ENCODE measurements around the gene CRACDL.
A peak's percentile ranks its signal among the peaks of the same experiment; 100 is the strongest.
"Not testable (repeated sequence)": the region's sequence is repeated elsewhere in the genome, so short reads cannot be mapped to it uniquely, and the experiment has no call there.

Gene CRACDL

DNA sequence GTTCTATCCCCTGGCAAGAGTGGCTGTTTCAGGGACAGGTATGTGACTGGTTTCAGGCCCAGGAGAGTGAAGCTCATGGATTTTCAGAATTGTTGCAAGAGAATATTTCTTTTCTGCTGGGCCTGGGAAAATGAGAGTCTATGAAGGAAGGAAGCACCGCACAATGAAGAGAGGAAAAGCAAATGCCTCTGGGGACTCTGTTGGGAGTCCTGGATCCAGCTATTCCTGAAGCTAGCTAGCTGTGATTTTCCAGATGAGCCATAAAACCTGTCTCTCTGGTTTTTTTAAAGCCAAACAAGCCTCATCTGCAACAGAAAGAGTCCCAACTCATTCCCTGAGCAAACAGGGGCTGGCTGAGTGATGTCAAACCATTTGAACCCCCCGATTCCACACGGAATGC is 53.7 kb downstream of the CRACDL start:
- no peak for DNase-seq

DNA sequence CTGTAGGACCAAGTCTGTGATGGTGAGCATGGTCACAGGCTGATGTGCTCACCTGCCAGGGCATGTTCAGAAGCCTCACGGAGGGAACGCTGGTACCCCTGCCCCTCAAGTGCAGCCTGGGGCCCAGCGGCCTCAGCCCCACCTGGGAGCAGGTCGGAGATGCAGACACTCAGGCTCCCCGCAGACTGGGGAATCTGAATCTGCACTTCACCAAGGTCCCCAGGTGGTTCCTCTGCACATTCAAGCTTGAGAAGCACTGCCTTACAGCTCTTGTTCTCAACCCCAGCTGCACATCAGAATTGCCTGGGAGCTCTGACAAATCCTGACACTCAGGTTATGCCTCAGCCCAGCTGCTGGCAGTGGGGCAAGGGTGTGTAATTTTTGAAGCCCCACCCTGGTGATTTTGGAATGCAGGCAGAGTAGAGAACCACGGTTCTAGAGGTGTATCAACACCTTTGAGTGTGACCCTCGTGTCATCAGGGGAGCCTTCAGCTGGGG is 54.8 kb downstream of the CRACDL start:
- DNase-seq: no peak

DNA sequence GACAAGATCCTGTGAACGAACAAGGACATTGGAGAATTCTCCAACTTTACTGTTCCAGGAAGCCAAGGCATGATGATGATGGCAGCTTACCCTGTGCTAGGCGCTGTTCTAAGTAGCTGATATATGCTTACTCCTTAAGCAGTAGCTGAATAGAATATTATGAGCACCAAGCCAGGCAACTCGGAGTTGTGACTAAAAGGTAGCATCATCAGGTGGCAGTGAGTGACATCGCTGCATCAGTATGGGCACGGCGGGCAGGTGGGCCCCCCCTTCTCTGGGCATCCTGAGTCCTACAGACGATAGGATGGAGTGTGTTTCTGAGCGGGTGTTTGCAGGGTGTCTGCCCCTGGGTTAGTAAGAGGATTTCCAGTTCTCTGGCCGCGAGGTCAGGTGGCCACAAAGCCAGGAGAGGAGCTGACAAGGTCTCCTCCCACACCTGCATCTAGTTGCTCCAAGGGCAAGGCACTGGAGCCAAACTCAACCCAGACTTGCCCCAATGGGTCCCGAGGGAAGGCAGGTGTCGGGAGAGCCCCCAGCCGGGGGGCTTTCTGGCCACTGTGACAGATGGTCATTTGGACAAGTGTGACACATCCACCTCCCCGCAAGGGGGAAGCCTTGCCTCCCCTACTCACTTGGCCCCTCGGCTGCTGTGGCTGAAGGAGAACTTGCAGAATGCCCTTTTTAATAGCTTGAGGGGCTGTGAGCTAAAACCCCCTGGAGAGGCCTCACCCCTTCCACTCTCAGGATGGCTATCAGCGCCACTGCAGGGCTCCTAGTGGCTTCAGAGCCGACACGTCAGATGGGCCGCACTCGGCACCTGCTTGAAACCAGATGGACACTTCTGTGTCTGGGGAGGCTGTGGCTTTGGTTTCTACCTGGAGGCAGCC is 55.5 kb downstream of the CRACDL start:
- no peak for DNase-seq

DNA sequence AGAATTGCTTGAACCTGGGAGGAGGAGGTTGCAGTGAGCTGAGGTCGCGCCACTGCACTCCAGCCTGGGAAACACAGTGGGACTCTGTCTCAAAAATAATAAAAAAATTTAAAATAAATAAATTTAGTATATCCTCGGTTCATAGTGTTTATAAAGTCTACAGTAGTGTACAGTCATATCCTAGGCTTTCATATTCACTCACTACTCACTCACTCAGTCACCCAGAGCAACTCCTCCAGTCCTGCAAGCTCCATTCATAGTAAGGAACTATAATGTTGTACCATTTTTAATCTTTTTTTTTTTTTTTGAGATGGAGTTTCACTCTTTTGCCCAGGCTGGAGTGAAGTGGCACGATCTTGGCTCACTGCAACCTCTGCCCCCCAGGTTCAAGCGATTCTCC is 58.4 kb downstream of the CRACDL start:
- not testable (repeated sequence) for DNase-seq

DNA sequence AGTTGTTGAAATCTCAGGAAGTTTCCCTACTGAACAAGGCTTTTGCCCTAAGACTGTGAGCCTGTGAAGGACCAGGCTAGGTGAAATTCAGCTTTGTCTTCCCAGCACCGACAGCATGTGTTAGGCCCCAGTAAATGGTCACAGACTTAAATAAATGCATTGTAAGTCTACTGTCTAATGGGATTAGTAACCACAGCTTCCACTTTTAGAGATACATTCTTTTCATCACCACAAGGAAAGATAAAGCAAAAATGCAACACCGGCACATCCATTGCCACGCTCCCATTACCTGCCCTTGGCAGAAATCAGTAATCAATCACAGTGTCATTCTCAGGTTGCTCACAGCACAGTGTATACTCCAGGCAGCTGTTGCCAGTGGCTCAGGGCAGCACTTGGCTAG is 59.3 kb downstream of the CRACDL start:
- DNase-seq: no peak

DNA sequence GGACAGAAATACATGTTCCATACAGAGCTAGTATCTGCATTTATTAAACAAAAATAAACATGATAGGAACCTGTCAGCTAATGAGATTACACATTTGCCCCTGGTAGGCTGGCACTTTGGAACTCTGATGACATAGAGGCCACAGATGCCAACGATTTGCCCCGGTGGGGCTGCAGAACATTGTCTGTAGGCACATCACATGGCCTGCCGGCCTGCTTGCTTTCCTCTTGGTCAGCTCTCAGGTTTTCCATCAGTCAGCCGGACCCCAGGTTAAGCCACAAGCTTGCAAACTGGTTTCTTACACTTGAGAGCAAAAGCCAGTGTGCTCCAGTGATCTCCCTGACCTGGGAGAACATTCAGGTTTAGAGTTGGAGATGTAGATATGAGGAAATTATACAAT is 60.3 kb downstream of the CRACDL start:
- DNase-seq: no peak

DNA sequence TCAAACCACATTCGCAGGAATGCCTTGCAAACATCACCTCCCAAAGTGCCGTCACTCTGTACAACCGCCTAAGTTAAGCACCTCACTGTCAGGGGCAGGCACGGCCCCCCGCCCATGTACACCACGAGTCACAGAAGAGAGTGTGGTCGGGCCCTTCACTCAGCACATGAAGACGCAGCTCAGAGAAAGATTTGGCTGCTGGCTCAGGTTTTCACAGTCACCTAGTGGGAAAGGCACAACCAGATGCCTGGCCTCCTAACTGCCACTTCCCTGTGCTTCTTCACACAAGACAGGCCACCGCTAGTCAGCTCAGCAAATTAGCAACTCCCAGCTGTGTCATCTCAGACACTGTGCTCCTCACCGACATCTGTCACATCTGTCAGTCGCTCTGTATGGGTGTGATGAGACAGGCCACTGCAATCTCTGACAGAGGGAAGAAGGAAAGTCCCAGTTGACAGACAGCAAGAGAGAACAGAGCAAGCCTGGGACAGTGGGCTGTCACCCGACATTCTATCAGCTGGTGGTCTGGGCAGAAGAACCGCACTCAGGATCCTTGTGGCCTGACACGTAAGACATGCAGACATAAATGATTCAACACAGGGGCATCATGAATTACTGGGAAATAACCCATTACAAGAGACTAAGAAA is 60.8 kb downstream of the CRACDL start:
- DNase-seq: no peak

DNA sequence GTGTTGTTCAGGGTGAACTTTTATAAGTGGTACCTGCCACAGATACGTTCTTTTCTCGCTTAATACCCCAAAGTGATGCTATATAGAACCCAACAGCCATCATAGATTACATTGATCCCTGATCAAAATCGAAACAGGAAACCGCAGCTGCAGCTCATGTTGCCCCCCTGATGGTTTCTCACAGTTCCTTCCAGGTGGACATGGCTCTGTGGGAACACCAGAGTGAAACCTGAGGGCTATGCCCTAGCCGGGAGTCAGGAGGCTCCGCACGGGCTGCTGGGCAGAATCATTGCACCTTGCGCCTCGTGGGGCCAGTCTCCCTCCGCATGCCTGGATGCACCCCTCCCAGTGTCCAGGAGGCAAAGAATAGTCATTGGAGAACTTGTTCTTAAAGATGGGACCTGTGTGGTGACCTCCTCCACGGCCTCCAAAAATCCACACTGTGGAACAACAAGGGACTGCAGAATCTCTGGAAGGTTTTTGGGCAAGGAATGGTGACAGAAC is 61.8 kb downstream of the CRACDL start:
- no peak for DNase-seq

DNA sequence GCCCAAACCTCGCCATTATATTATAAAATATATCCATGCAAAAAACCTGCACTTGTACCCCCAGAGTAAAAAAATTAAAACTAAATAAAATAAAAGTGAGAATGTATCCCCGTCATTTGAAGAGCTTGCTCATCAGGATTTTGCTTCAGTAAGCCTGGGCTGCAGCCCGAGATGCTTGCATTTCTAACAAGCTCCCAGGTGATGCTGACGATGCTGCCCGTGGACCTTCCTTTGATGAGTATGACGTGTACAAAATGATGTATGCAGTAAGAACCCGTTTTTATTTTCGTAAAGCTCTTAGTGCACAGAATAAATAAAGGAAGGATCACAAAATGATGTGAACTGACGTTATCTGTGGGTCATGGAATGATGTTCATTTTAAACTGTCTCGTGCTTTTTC is 63.5 kb downstream of the CRACDL start:
- DNase-seq: no peak

DNA sequence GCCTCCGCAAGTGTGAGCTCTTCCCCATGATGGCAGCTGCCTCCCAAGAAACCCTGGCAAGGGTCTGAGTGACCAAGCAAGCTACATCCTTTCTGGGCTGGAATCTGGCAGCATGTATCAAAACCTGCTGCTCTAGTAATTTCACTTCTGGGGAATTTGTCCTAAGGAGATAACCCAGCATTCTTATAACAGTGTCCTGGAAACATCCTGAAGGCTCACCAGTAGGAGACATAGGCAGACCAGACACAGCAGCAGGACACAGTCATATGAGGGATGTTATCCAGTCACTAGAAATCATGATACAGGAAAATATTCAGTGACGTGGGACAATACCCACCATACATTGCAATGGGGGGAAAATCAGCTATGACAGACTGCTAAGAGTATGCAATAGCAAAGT is 64.5 kb downstream of the CRACDL start:
- DNase-seq: no peak

DNA sequence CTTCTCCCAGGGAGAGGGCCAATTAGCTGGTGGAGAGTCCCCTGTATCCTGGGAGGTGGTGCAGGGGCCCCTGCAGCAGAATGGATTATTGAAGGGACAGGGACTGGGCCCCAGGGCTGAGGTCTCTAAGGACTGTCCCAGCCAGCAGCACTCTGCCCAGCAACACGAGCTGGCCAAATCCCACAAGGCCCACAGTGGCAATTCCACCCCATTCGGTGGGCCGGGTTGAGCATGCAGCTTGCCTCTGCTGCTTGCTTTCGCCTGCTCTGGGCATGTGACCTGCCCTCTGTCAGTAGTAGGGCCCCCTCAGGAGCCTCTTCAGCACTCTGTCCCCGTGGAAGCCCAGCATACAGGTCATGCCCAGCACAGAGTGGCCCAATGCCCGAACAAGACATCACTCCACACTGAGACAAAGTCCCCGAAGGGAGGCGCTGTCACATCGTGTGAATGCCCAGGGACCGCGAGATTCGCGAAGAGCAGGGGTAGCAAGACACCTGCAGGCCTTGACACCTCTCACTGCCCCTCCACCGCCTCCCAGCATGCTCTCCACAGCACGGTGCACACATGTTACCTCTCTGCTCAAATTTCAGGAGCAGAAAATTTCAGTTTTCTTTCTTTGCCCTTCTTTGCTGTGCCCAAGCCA is 65.4 kb downstream of the CRACDL start:
- no peak for DNase-seq

DNA sequence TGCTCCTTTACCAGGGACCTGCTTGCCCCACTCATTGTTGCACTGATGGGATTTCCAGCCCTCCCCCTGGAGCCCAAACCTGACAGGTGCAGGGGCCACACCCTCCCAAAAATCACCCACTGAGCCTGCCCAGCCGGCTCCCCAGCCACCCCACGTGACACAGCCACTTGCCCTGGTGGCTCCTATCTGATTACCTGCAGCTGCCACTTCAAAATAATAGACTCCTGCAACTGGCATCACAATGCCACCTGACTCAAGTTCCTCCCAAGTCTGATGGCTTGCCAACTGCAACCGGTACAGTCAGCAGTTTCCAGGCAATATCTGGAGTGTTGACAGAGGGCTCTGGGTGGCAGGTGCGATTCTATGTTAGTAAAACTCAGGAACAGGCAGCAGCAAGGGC is 66.2 kb downstream of the CRACDL start:
- DNase-seq: no peak

DNA sequence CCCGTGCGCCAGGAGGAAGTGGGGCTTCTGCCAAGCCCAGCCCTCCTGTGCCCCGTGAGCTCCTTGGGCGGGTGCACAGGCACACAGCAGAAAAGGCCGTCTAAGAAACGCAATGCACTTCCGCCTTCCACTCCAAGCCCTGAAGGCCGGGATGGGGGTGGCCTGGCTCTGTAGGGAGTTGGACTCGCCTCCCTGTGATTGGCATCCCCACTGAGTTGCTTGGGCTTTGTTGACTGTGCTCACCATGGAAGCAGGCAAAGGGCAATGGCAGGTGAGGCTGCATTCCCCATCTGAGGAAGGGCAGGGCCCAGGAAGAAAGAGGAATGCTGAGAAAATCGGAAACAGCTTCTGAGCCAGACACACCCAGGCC is 66.8 kb downstream of the CRACDL start:
- no peak for DNase-seq

DNA sequence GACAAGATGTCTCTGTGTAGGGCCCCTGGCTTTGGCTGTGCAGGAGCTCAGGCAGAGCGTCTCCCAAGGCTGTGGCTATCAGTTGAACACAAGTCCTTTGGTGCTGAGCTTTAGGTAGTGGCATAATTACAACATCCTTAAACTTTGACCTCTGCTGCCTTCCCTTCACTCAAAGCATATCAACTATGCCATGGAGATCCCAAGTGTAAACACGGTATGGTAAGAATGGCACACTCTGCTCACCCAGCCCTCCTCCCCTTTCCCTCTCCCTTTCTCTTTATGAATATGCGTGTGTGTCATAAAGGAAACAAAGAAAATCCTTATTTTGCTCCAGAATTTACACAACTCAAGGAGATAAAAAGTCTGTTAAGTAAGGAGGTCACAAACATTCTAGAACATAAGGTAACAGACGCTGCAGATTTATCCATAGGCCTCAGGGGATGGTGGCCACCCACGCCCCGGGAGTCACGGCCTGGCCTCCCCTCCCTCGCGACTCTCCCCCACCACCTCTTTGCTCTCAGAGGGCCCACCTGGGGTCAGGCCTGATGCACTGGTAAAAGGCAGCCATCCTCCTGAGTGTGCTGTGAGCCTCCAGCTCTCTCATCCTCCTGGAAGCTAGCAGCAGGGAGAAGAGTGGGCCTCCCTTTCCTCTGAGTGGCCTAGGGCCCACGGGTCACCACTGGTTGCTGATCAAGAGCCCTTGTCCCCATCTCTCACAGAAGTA is 67.3 kb downstream of the CRACDL start:
- no peak for DNase-seq

DNA sequence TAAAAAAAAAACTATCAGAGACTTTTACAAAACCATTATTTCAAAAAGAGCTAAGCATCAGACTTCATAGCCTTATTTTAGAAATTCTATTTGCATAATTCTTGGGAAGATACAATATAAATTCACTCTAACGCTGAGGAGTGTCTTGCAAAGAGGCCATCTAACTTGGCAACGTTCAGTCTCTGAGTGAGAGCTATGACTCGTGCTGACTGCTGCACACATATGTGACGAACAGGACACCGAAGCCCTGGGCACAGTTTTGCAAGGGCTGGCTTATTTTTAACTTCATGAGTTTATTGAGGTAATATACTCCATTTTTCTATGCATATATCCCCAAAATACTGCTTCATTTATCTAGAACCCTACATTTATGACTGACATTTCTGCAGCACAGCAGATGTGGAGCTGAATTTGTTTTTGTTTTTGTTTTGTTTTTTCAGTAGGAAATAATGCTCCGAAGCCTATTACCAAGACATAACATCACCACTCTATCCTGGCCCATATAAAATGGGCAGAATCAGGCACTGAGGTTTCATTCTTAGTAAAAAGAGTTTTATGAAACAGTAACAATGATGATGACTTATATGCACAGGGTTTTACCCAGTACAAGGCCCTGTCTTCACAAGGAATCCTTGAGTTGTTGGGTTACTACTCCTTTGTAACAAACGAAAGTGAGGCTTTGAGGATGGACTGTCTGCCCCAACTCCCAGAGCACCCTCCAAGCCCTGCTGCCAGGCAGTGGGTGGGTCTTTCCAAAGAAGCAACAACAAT is 68.3 kb downstream of the CRACDL start:
- peak; percentile 34 for DNase-seq

DNA sequence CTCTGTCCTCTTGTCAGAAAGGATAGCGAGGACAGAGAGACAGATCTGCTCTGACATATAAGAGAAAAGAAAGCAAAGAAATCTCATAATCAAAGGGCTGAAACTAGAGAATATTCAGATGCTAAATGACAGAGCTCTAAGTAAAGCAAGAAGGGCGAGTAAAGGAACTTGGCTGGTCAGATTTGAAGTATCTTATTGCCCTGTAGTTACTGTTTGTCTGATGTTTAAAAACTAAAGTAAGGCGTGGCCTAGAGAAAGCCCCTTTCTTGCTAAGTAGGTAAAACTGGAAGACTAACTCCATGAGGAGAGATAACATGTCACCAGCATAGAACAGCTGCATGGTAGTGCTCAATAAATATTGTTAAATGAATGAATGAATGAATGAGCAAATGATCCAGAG is 70.0 kb downstream of the CRACDL start:
- DNase-seq: no peak

DNA sequence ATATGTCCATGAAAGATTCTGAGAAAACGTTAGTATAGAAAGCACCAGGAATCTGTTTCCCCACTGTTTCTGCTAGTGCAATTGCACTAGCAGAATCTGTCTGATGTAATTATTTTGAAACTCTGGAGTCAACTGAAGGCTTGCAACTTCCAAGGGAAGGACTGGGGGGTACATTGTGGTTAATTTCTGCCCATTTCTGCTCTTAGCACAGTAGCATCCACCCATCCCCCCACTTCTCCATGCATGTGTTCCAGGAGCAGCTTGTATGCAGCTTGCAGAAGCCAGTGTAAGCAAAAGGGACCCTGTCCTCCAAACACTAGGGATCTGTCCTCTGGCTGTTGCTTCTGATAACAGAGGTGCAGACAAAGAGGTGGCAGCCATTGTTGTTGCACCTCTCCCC is 74.4 kb downstream of the CRACDL start:
- DNase-seq: no peak

DNA sequence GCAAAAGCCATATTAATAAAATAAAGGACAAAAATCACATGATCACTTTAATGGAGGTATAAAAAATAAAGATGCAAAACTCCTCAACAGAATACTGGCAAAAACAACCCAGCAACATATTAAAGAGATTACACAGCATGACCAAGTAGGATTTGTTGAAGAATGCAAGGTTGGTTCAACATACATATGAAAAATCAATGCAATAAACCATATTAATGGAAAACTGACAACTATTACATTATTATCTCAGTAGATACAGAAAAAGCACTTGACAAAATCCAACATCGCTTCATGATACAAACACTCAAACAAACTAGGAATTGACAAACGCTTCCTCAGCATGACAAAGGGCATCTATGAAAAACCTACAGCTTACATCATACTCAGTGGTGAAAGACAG is 76.7 kb downstream of the CRACDL start:
- DNase-seq: no peak

DNA sequence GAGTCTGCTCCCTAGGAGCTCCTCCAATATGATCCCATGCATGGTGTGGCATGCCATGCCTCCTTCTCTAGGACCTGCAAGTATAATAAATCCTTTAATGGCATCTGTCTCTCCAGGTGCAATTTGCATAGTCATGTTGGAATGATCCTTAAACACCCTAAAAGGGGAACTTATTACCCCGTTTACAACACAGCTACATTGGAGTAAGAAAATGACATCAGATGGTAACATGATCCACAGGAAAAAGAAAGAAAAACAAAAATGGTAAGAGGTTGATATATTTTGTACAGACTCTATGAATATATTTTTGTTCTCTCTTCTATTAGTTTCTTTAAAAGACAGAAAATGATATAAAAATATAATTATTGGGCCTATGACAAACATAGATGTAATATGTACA is 79.0 kb downstream of the CRACDL start:
- no peak for DNase-seq

DNA sequence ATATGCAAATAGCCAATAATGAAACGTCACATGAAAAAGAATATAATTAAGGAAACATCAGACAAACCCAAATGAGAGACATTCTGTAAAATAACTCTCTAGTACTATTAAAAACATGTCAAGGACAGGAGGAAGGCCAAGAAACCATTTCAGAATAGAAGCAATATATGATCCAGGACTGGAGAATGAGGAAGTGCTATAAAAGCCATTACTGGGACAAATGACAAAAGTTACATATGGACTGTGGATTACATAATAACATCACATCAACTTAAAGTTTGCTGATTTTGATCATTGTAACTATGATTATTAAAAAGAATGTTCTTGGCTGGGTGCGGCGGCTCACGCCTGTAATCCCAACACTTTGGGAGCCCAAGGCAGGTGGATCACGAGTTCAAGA is 81.3 kb downstream of the CRACDL start:
- no peak for DNase-seq

DNA sequence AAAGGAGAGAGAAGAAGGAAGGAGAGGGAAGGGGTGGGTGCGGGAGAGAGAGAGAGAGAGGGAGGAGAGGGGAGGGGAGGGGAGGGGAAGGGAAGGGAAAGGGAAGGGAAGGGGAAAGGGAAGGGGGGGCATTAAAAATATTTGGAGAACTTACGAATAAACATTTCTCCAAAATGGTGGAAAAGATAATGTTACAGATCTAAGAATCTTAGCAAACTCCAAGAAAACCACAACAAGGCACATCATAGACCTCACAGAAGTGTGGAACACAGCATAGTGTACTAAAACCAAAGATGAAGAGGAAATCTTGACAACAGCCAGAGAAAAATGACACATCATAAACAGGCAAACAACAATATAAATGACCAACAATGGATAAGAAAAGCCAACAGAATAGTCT is 83.1 kb downstream of the CRACDL start:
- DNase-seq: no peak

DNA sequence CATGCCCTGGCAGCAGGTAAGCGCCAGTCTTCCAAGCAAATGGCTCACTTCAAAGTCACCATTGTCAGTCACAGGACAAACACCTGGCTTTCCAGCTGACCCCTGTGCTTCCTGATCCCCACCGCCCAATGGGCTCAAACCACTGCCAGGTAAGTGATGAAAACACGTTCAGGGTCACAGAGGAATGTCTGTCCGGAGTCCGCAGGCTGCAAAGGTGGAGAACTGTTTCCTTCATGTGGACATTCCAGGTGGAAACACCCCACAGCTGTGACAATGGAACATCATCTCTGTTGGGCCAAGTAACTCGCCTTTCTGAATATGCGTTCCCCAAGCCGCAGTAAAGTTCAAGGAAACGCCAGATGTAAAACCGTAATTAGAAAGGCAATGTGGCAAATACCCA is 86.0 kb downstream of the CRACDL start:
- DNase-seq: no peak
